Caco-2 (cell line): ENCODE measurements around the gene FBN2. TPM values are rescaled to one million over a fixed set of nuclear protein-coding genes. Genes with fewer than 3 reads are reported as not detected.

Source experiments
- BruUV-seq: library from RNA; stranded (reverse); fragments of 400-500 nt; replicated peaks from 2 replicates; lab custom pipeline; 2021; lab: Mats Ljungman, UMichigan
- CTCF ChIA-PET: fragments of 300-600 bp; sonication (Branson Sonifier 250); formaldehyde crosslinking; loops from one replicate; lab custom pipeline; 2022; ENCODE audit warnings: antibody characterized with exemption; lab: Charles Lee
- POLR2A ChIA-PET: fragments of 300-600 bp; sonication (Branson Sonifier 250); formaldehyde crosslinking; loops from one replicate; lab custom pipeline; 2022; ENCODE audit warnings: antibody characterized with exemption; lab: Charles Lee
- DNase-seq, 2 experiments: peaks; one replicate each; pipeline versions ENCODE4 v3.0.0 to v3.0.0-alpha.2; 2020 to 2022
- H3K27me3 ChIP-seq: replicated peaks from 2 replicates; pipeline ENCODE4 v1.6.0; 2011; ENCODE audit warnings: low read length; ENCODE audit not compliant: control insufficient read depth, insufficient read depth
- H3K36me3 ChIP-seq: 2 replicates; pipeline ENCODE4 v1.5.1; 2011; ENCODE audit warnings: low read length; ENCODE audit not compliant: control insufficient read depth, insufficient read depth
- H3K4me1 ChIP-seq: fragments of 250-450 bp; sonication (Bioruptor Pico); 2 replicates; pipeline ENCODE4 v1.5.1; 2020; ENCODE audit warnings: mild to moderate bottlenecking
- H3K4me3 ChIP-seq: 2 replicates; pipeline ENCODE4 v1.5.1; 2011; ENCODE audit warnings: low read depth, mild to moderate bottlenecking, control low read depth, low read length
- H3K9me3 ChIP-seq: fragments of 250-450 bp; sonication (Bioruptor Pico); 2 replicates; pipeline ENCODE4 v1.5.1; 2020; ENCODE audit warnings: mild to moderate bottlenecking, moderate library complexity
- H3K27ac Mint-ChIP-seq: one replicate; pipeline ENCODE4 v1.8.0; 2022; ENCODE audit warnings: mixed read lengths; ENCODE audit not compliant: unreplicated experiment
- H3K27me3 Mint-ChIP-seq: one replicate; pipeline ENCODE4 v1.8.0; 2022; ENCODE audit warnings: mixed read lengths; ENCODE audit not compliant: insufficient read depth, unreplicated experiment
- H3K36me3 Mint-ChIP-seq: one replicate; pipeline ENCODE4 v1.8.0; 2022; ENCODE audit warnings: mild to moderate bottlenecking, mixed read lengths; ENCODE audit not compliant: insufficient read depth, unreplicated experiment
- H3K4me1 Mint-ChIP-seq: one replicate; pipeline ENCODE4 v1.8.0; 2022; ENCODE audit warnings: low read depth, mixed read lengths; ENCODE audit not compliant: unreplicated experiment
- H3K4me3 Mint-ChIP-seq: one replicate; pipeline ENCODE4 v1.8.0; 2022; ENCODE audit warnings: mild to moderate bottlenecking, moderate library complexity, mixed read lengths; ENCODE audit not compliant: unreplicated experiment
- H3K9me3 Mint-ChIP-seq: one replicate; pipeline ENCODE4 v1.8.0; 2022; ENCODE audit warnings: mixed read lengths; ENCODE audit not compliant: unreplicated experiment
- intact Hi-C: fragments of 100-400 bp; cut with micrococcal nuclease; formaldehyde crosslinking; loops from one replicate; pipeline ENCODE4 v1.10.0; 2022; ENCODE audit not compliant: unreplicated experiment
- total RNA-seq: library from RNA; stranded (reverse); gene quantifications from 2 replicates; pipeline ENCODE4 v1.2.3, GENCODE V29; 2022
- TF ChIP-seq, protein P1 (sequence below), 2 experiments: fragments of 200-600 bp in 1 of 2; IDR thresholded peaks; 1 replicate in 1 of 2; 2 replicates in 1 of 2; pipeline versions ENCODE4 v1.5.1 to v1.8.0; 2011 to 2022; ENCODE audit warnings: antibody characterized with exemption in 1 of 2, control low read depth in 1 of 2, inconsistent platforms in 1 of 2, low read depth in 1 of 2, low read length in 1 of 2, mild to moderate bottlenecking in 1 of 2, moderate library complexity in 1 of 2; ENCODE audit not compliant: insufficient read depth in 1 of 2, severe bottlenecking in 1 of 2, unreplicated experiment in 1 of 2

Gene FBN2
- total RNA-seq, 1 experiment from 2014 or later: 0.09 TPM

DNA sequence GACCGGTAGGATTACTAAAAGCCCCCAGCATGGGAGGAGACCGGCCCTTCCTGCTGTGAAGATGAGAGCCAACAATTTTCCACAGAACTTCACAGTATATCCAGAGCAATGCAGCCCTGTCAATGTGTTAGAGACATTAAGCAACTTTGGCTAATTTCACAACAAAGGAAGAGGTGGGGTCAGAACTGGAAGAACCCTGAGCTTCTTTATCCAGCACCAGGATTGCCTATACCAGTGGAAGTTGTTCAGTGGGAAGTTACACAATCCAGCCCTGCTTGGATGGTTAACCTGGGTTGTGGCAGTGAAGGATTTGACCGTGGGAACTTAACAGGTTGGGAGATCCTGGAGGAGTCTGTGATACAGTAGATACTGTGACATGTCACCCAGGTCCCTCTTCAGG, 197.0 kb downstream of the FBN2 start:
- intact Hi-C loops: no loop called here
- Mint-ChIP-seq H3K27ac (no peak overlapping the region), H3K27me3 (no peaks in the 10 kb centered on the region), H3K4me3 (no peak overlapping the region), H3K36me3 (no peaks in the 10 kb centered on the region), H3K9me3 (peaks cover 14% of the 10 kb centered on the region), H3K4me1 (no peaks in the 10 kb centered on the region)
- no peaks in the 10 kb centered on the region for H3K27me3 ChIP-seq
- H3K36me3 ChIP-seq: no peaks in the 10 kb centered on the region
- ChIA-PET CTCF (no interaction called here), POLR2A (no interaction called here)
- no peaks in the 10 kb centered on the region for H3K4me1 ChIP-seq
- H3K9me3 ChIP-seq: no peaks in the 10 kb centered on the region
- DNase-seq: no peak
- no peak overlapping the region for H3K4me3 ChIP-seq
- no TSS peak for BruUV-seq
- TF ChIP-seq, protein P1, sequence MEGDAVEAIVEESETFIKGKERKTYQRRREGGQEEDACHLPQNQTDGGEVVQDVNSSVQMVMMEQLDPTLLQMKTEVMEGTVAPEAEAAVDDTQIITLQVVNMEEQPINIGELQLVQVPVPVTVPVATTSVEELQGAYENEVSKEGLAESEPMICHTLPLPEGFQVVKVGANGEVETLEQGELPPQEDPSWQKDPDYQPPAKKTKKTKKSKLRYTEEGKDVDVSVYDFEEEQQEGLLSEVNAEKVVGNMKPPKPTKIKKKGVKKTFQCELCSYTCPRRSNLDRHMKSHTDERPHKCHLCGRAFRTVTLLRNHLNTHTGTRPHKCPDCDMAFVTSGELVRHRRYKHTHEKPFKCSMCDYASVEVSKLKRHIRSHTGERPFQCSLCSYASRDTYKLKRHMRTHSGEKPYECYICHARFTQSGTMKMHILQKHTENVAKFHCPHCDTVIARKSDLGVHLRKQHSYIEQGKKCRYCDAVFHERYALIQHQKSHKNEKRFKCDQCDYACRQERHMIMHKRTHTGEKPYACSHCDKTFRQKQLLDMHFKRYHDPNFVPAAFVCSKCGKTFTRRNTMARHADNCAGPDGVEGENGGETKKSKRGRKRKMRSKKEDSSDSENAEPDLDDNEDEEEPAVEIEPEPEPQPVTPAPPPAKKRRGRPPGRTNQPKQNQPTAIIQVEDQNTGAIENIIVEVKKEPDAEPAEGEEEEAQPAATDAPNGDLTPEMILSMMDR (IDR thresholded peaks at IDR 0.05; ENCODE audit: insufficient read depth in 1 of 2, low read depth in 1 of 2, low read length in 1 of 2, severe bottlenecking in 1 of 2, unreplicated experiment in 1 of 2): no peak

DNA sequence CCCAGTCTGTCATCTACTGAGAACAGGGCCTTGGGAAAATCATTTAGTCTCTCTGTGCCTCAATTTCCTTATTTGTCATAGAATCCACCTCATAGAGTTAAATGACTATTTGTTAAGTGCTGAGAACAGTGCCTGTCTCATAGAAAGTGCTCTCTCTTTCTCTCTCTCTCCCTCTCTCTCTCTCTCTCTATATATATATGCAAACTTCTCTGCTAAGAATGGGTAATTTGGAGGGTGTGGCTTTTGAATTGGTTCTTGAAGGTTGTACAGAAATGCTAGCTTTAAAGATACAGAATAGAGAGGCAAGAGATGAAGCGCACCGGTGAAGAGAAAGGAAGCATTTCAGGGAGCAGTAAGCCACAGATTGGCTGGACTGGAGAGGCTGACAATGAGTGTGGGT, 197.4 kb downstream of the FBN2 start:
- intact Hi-C loops: no loop called here
- no TSS peak for BruUV-seq

DNA sequence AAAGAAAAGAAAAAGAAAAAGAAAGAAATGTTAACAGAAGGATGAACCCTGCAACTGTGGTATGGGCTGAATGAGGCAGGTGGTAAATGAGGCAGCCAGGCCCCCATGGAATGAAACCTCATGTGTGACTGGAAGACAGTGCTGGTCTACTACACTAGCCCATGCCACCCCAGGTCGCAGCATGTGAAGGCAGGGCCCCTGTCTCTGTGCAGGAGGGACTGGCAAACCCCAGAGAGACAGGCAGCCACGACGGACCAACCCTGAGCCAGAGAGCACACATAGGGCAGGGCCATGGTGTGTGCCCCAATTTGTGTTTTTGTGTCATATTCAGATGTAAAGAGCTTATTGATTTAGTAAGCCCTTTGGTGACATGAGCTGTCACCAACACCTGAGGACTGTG, 198.5 kb downstream of the FBN2 start:
- intact Hi-C loops: no loop called here
- Mint-ChIP-seq H3K36me3 (no peaks in the 10 kb centered on the region), H3K4me1 (no peaks in the 10 kb centered on the region), H3K27me3 (no peaks in the 10 kb centered on the region), H3K4me3 (no peak overlapping the region), H3K27ac (no peak overlapping the region), H3K9me3 (peaks cover 14% of the 10 kb centered on the region)
- no peaks in the 10 kb centered on the region for H3K9me3 ChIP-seq
- ChIA-PET POLR2A (no interaction called here), CTCF (no interaction called here)
- DNase-seq: no peak
- TF ChIP-seq, protein P1 (IDR thresholded peaks at IDR 0.05; ENCODE audit: insufficient read depth in 1 of 2, low read depth in 1 of 2, low read length in 1 of 2, severe bottlenecking in 1 of 2, unreplicated experiment in 1 of 2): no peak
- BruUV-seq: no TSS peak
- no peaks in the 10 kb centered on the region for H3K4me1 ChIP-seq
- no peaks in the 10 kb centered on the region for H3K27me3 ChIP-seq
- no peaks in the 10 kb centered on the region for H3K36me3 ChIP-seq
- H3K4me3 ChIP-seq: no peak overlapping the region

More for the DNA sequence above, 197.4 kb downstream of the FBN2 start:
- no peaks in the 10 kb centered on the region for H3K9me3 ChIP-seq
- ChIA-PET CTCF (no interaction called here), POLR2A (no interaction called here)
- Mint-ChIP-seq H3K4me3 (no peak overlapping the region), H3K36me3 (no peaks in the 10 kb centered on the region), H3K27me3 (no peaks in the 10 kb centered on the region), H3K4me1 (no peaks in the 10 kb centered on the region), H3K9me3 (peaks cover 14% of the 10 kb centered on the region), H3K27ac (no peak overlapping the region)
- no peak for DNase-seq
- no peaks in the 10 kb centered on the region for H3K36me3 ChIP-seq
- no peaks in the 10 kb centered on the region for H3K27me3 ChIP-seq
- H3K4me3 ChIP-seq: no peak overlapping the region
- TF ChIP-seq, protein P1 (IDR thresholded peaks at IDR 0.05; ENCODE audit: insufficient read depth in 1 of 2, low read depth in 1 of 2, low read length in 1 of 2, severe bottlenecking in 1 of 2, unreplicated experiment in 1 of 2): no peak
- H3K4me1 ChIP-seq: no peaks in the 10 kb centered on the region
